Nephron progenitor cell (in vitro differentiated cells): Measurements from ENCODE around the gene MACC1.

ENCODE experiments used
- DNase-seq: peaks from one replicate; pipeline ENCODE4 v3.0.0; 2021
- H3K27ac Mint-ChIP-seq: 2 replicates; pipeline ENCODE4 v1.8.0; 2021; ENCODE audit warnings: mild to moderate bottlenecking, moderate library complexity, mixed read lengths
- H3K27me3 Mint-ChIP-seq: 2 replicates; pipeline ENCODE4 v1.8.0; 2021; ENCODE audit warnings: mild to moderate bottlenecking, low read depth, mixed read lengths; ENCODE audit not compliant: poor library complexity
- H3K36me3 Mint-ChIP-seq: 2 replicates; pipeline ENCODE4 v1.8.0; 2021; ENCODE audit warnings: low read depth, mixed read lengths
- H3K4me1 Mint-ChIP-seq: 2 replicates; pipeline ENCODE4 v1.8.0; 2021; ENCODE audit warnings: mixed read lengths
- H3K4me3 Mint-ChIP-seq: 2 replicates; pipeline ENCODE4 v1.8.0; 2021; ENCODE audit warnings: mild to moderate bottlenecking, moderate library complexity, mixed read lengths
- H3K9me3 Mint-ChIP-seq: 2 replicates; pipeline ENCODE4 v1.8.0; 2021; ENCODE audit warnings: mild to moderate bottlenecking, moderate library complexity, mixed read lengths
- CTCF ChIP-seq: fragments of 200-600 bp; sonication (generic); IDR thresholded peaks from 2 replicates; pipeline ENCODE4 v1.5.0; 2021; ENCODE audit warnings: antibody characterized with exemption

The MACC1 gene

GRCh38 chr7:20238754-20239324 lies 21.7 kb upstream of the MACC1 start:
- Mint-ChIP-seq H3K4me3 (no peak overlapping the region), H3K27me3 (peaks cover 7% of the 10 kb centered on the region), H3K9me3 (no peaks in the 10 kb centered on the region), H3K27ac (no peak overlapping the region), H3K4me1 (peaks cover 12% of the 10 kb centered on the region), H3K36me3 (no peaks in the 10 kb centered on the region)
- DNase-seq, result no peak
- TF ChIP-seq CTCF, result no peak

GRCh38 chr7:20238194-20238753 lies 21.1 kb upstream of the MACC1 start:
- H3K4me3 Mint-ChIP-seq, result no peak overlapping the region
- DNase-seq, result no peak
- H3K27ac Mint-ChIP-seq, result no peak overlapping the region
- no peaks in the 10 kb centered on the region for H3K9me3 Mint-ChIP-seq
- no peaks in the 10 kb centered on the region for H3K36me3 Mint-ChIP-seq
- peaks cover 12% of the 10 kb centered on the region for H3K4me1 Mint-ChIP-seq
- no peak for TF ChIP-seq CTCF
- peaks cover 7% of the 10 kb centered on the region for H3K27me3 Mint-ChIP-seq

GRCh38 chr7:20237464-20238193 lies 20.4 kb upstream of the MACC1 start:
- Mint-ChIP-seq H3K4me1 (peaks cover 12% of the 10 kb centered on the region), H3K27ac (no peak overlapping the region), H3K27me3 (peaks cover 7% of the 10 kb centered on the region), H3K36me3 (no peaks in the 10 kb centered on the region), H3K4me3 (no peak overlapping the region), H3K9me3 (no peaks in the 10 kb centered on the region)
- TF ChIP-seq CTCF, result no peak
- no peak for DNase-seq

- no peak for TF ChIP-seq CTCF
- Mint-ChIP-seq H3K4me1 (peaks cover 9% of the 10 kb centered on the region), H3K9me3 (no peaks in the 10 kb centered on the region), H3K36me3 (no peaks in the 10 kb centered on the region), H3K4me3 (no peak overlapping the region), H3K27me3 (peaks cover 7% of the 10 kb centered on the region), H3K27ac (no peak overlapping the region)
- DNase-seq, result no peak
Measured at GRCh38 chr7:20236790-20237189, 19.6 kb upstream of the MACC1 start.

GRCh38 chr7:20236043-20236442 lies 18.9 kb upstream of the MACC1 start:
- peaks cover 1% of the 10 kb centered on the region for H3K4me1 Mint-ChIP-seq
- DNase-seq, result no peak
- no peaks in the 10 kb centered on the region for H3K36me3 Mint-ChIP-seq
- no peak overlapping the region for H3K27ac Mint-ChIP-seq
- H3K9me3 Mint-ChIP-seq, result no peaks in the 10 kb centered on the region
- H3K4me3 Mint-ChIP-seq, result no peak overlapping the region
- H3K27me3 Mint-ChIP-seq, result peaks cover 7% of the 10 kb centered on the region
- TF ChIP-seq CTCF, result no peak
